PC-9 (cell line): ENCODE data around the gene SHANK1. TPM values are rescaled to one million over a fixed set of nuclear protein-coding genes. Genes with fewer than 3 reads are reported as not detected.

Experiments
- BruUV-seq: library from RNA; stranded (reverse); fragments of 400-500 nt; replicated peaks from 2 replicates; lab custom pipeline; 2021; lab: Mats Ljungman, UMichigan
- CTCF ChIA-PET: fragments of 300-600 bp; sonication (Branson Sonifier 250); formaldehyde crosslinking; loops from one replicate; lab custom pipeline; 2022; ENCODE audit warnings: antibody characterized with exemption; lab: Charles Lee
- POLR2A ChIA-PET: fragments of 300-600 bp; sonication (Branson Sonifier 250); formaldehyde crosslinking; loops from one replicate; lab custom pipeline; 2022; ENCODE audit warnings: antibody characterized with exemption; ENCODE audit not compliant: unreplicated experiment; lab: Charles Lee
- DNase-seq, 2 experiments: peaks; one replicate each; pipeline versions ENCODE4 v3.0.0 to v3.0.0-alpha.2; 2015 to 2022; ENCODE audit warnings: mixed read lengths in 1 of 2
- H2AFZ ChIP-seq: fragments of 200-600 bp; sonication (generic); 2 replicates; pipeline ENCODE4 v1.8.1; 2017; ENCODE audit warnings: antibody characterized with exemption
- H3F3A ChIP-seq: fragments of 200-600 bp; sonication (generic); 2 replicates; pipeline ENCODE4 v1.8.1; 2017; ENCODE audit warnings: antibody characterized with exemption, mild to moderate bottlenecking, low read depth; ENCODE audit not compliant: insufficient read depth
- H3K27ac ChIP-seq: fragments of 200-600 bp; sonication (generic); 2 replicates; pipeline ENCODE4 v1.6.1; 2016; ENCODE audit warnings: mixed run types
- H3K27me3 ChIP-seq: fragments of 200-600 bp; sonication (generic); 2 replicates; pipeline ENCODE4 v1.6.1; 2016; ENCODE audit warnings: low read depth, mixed run types; ENCODE audit not compliant: insufficient read depth
- H3K36me3 ChIP-seq: fragments of 200-600 bp; sonication (generic); 2 replicates; pipeline ENCODE4 v1.6.1; 2016; ENCODE audit warnings: low read depth, mixed run types
- H3K4me1 ChIP-seq: fragments of 200-600 bp; sonication (generic); replicated peaks from 2 replicates; pipeline ENCODE4 v1.6.1; 2016; ENCODE audit warnings: mixed run types; ENCODE audit not compliant: insufficient read depth
- H3K4me2 ChIP-seq: fragments of 200-600 bp; sonication (generic); 2 replicates; pipeline ENCODE4 v1.6.1; 2017; ENCODE audit warnings: mixed run types
- H3K4me3 ChIP-seq: fragments of 200-600 bp; sonication (generic); 2 replicates; pipeline ENCODE4 v1.6.1; 2016; ENCODE audit warnings: mixed run types
- H3K79me2 ChIP-seq: fragments of 200-600 bp; sonication (generic); 2 replicates; pipeline ENCODE4 v1.6.1; 2017; ENCODE audit warnings: low read depth, mixed run types
- H3K9me2 ChIP-seq: fragments of 200-600 bp; sonication (generic); 2 replicates; pipeline ENCODE4 v1.8.1; 2017; ENCODE audit warnings: mild to moderate bottlenecking; ENCODE audit not compliant: insufficient read depth
- H3K9me3 ChIP-seq: fragments of 200-600 bp; sonication (generic); 2 replicates; pipeline ENCODE4 v1.8.1; 2016; ENCODE audit warnings: low read depth; ENCODE audit not compliant: insufficient read depth
- H4K20me1 ChIP-seq: fragments of 200-600 bp; sonication (generic); 2 replicates; pipeline ENCODE4 v1.8.1; 2017; ENCODE audit not compliant: insufficient read depth
- CTCF ChIP-seq: fragments of 200-600 bp; sonication (generic); conservative IDR thresholded peaks from 2 replicates; pipeline ENCODE4 v1.6.1; 2017; ENCODE audit warnings: mixed run types, antibody characterized with exemption, mild to moderate bottlenecking, moderate library complexity
- EZH2 ChIP-seq: fragments of 200-600 bp; sonication (generic); IDR thresholded peaks from 2 replicates; pipeline ENCODE4 v1.8.0; 2017; ENCODE audit warnings: antibody characterized with exemption, low read depth
- intact Hi-C: fragments of 100-400 bp; cut with micrococcal nuclease; formaldehyde crosslinking; loops from one replicate; pipeline ENCODE4 v1.10.0; 2022; ENCODE audit not compliant: unreplicated experiment
- total RNA-seq: library from RNA; stranded (reverse); gene quantifications from 2 replicates; pipeline ENCODE4 v1.2.3, GENCODE V29; 2021

SHANK1 gene
- total RNA-seq, 1 experiment from 2014 or later = not detected

- TF ChIP-seq CTCF = no peak
- no peak for TF ChIP-seq EZH2
Measured at GRCh38 chr19:50668416-50668815, 51.2 kb downstream of the SHANK1 start.

GRCh38 chr19:50667759-50668231, 51.8 kb downstream of the SHANK1 start:
- H3K27ac ChIP-seq = no peak overlapping the region
- POLR2A ChIA-PET = no interaction called here

More at GRCh38 chr19:50668416-50668815, 51.2 kb downstream of the SHANK1 start:
- H3F3A ChIP-seq = no peaks in the 10 kb centered on the region
- POLR2A ChIA-PET = no interaction called here
- H3K36me3 ChIP-seq = no peaks in the 10 kb centered on the region
- H3K27me3 ChIP-seq = peaks cover 56% of the 10 kb centered on the region
- H3K9me2 ChIP-seq = no peaks in the 10 kb centered on the region
- H3K9me3 ChIP-seq = no peaks in the 10 kb centered on the region
- H3K4me1 ChIP-seq = no peaks in the 10 kb centered on the region
- no peaks in the 10 kb centered on the region for H3K79me2 ChIP-seq
- no peak overlapping the region for H3K4me3 ChIP-seq
- H2AFZ ChIP-seq = no peak overlapping the region
- no peaks in the 10 kb centered on the region; the same call in 1 of the 2 replicates for H4K20me1 ChIP-seq
- no TSS peak for BruUV-seq
- CTCF ChIA-PET = no interaction called here
- H3K27ac ChIP-seq = no peak overlapping the region
- no peak for DNase-seq
- intact Hi-C loops = no loop called here
- no peak overlapping the region for H3K4me2 ChIP-seq

DNA sequence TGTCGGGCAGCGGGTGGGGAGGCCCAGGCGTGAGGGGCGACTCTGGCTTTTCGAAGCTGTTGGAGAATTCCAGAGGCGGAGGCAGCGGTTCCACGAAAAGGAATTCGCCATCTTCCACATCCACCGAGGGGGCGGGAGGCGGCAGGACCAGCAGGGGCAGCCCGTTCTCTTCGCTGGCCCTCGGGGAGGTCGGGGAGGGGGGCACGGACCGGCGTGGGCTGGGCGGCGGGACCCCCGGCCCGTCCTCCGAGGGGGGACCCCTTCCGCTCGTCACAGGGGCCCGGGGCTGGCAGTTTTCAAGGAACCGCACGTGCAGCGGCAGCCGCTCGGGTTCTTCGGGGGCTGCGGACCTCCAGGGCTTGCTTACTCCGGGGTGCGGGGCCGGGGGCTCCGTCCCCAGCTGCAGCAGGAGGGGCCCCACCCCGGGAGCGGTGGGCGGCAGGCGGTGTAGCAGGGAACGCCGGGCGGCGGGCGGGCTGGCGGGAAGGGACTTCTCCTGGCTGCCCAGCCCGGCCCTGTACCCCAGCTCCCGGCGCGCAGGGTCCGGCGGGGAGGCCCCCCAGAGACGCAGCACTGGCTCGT, 52.3 kb downstream of the SHANK1 start:
- Histone ChIP-seq H4K20me1 (no peaks in the 10 kb centered on the region; the same call in 1 of the 2 replicates), H3F3A (no peaks in the 10 kb centered on the region), H3K27ac (no peak overlapping the region), H3K79me2 (no peaks in the 10 kb centered on the region), H3K9me3 (no peaks in the 10 kb centered on the region), H3K4me1 (no peaks in the 10 kb centered on the region), H3K36me3 (no peaks in the 10 kb centered on the region), H3K9me2 (no peaks in the 10 kb centered on the region), H3K27me3 (peaks cover 53% of the 10 kb centered on the region), H3K4me2 (no peak overlapping the region), H2AFZ (no peak overlapping the region), H3K4me3 (no peak overlapping the region)
- intact Hi-C loops = no loop called here
- ChIA-PET POLR2A (no interaction called here), CTCF (interaction anchor here (0.5 kb wide), 1 partner anchor 50 kb away, joined by 3 read pairs; no protein-coding TSS in a partner anchor)
- no peak for DNase-seq
- BruUV-seq = no TSS peak
- TF ChIP-seq EZH2 (no peak), CTCF (no peak)

More at GRCh38 chr19:50667759-50668231, 51.8 kb downstream of the SHANK1 start:
- Histone ChIP-seq H3K4me1 (no peaks in the 10 kb centered on the region), H3F3A (no peaks in the 10 kb centered on the region), H3K4me3 (no peak overlapping the region), H3K27me3 (peaks cover 53% of the 10 kb centered on the region), H3K9me3 (no peaks in the 10 kb centered on the region), H3K4me2 (no peak overlapping the region), H3K36me3 (no peaks in the 10 kb centered on the region), H2AFZ (no peak overlapping the region), H3K79me2 (no peaks in the 10 kb centered on the region), H4K20me1 (no peaks in the 10 kb centered on the region; the same call in 1 of the 2 replicates), H3K9me2 (no peaks in the 10 kb centered on the region)
- CTCF ChIA-PET = no interaction called here
- DNase-seq = no peak
- intact Hi-C loops = no loop called here
- no peak for TF ChIP-seq CTCF
- no peak for TF ChIP-seq EZH2
- BruUV-seq = no TSS peak
